ENCODE results near the gene AS3MT. TPM values are rescaled to one million over a fixed set of nuclear protein-coding genes. Genes with fewer than 3 reads are reported as not detected.

AS3MT gene
- total RNA-seq, 3 donors from 2014 or later = 3.7 to 5.6 (median 5.2) TPM

GRCh38 chr10:102945962-102946361, 76.7 kb downstream of the AS3MT start:
- no peak for DNase-seq (ENCODE audit: low spot score in 2 of 2)
- Histone ChIP-seq H3K27me3 (no peaks in the 10 kb centered on the region), H3K4me1 (no peaks in the 10 kb centered on the region), H3K36me3 (no peaks in the 10 kb centered on the region), H3K9me3 (no peaks in the 10 kb centered on the region), H3K4me3 (no peak overlapping the region), H3K27ac (no peak overlapping the region)
- intact Hi-C loops (cut with DNase I; ENCODE audit: low total_unique reads) = no loop called here
- no peak for TF ChIP-seq CTCF (IDR thresholded peaks at IDR 0.05)
- TF ChIP-seq POLR2A (IDR thresholded peaks at IDR 0.05) = no peak
- TF ChIP-seq POLR2AphosphoS5 (IDR thresholded peaks at IDR 0.05) = no peak

- intact Hi-C loops (cut with DNase I; ENCODE audit: low total_unique reads) = no loop called here
- DNase-seq (ENCODE audit: low spot score in 2 of 2) = no peak
- Histone ChIP-seq H3K27me3 (no peaks in the 10 kb centered on the region), H3K9me3 (no peaks in the 10 kb centered on the region), H3K27ac (no peak overlapping the region), H3K4me3 (no peak overlapping the region), H3K4me1 (no peaks in the 10 kb centered on the region), H3K36me3 (no peaks in the 10 kb centered on the region)
- TF ChIP-seq CTCF (IDR thresholded peaks at IDR 0.05) (no peak), POLR2AphosphoS5 (IDR thresholded peaks at IDR 0.05) (no peak), POLR2A (IDR thresholded peaks at IDR 0.05) (no peak)
Observed at GRCh38 chr10:102946992-102947391, 77.7 kb downstream of the AS3MT start.

GRCh38 chr10:102948176-102948575, 78.9 kb downstream of the AS3MT start:
- DNase-seq (ENCODE audit: low spot score in 2 of 2) = no peak
- Histone ChIP-seq H3K4me1 (no peaks in the 10 kb centered on the region), H3K36me3 (no peaks in the 10 kb centered on the region), H3K27ac (no peak overlapping the region), H3K27me3 (no peaks in the 10 kb centered on the region), H3K4me3 (no peak overlapping the region), H3K9me3 (no peaks in the 10 kb centered on the region)
- no peak for TF ChIP-seq POLR2AphosphoS5 (IDR thresholded peaks at IDR 0.05)
- TF ChIP-seq CTCF (IDR thresholded peaks at IDR 0.05) = no peak
- no peak for TF ChIP-seq POLR2A (IDR thresholded peaks at IDR 0.05)
- intact Hi-C loops (cut with DNase I; ENCODE audit: low total_unique reads) = loop anchor here (2.0 kb wide), 1 partner anchor 25 kb away; no protein-coding TSS in a partner anchor

GRCh38 chr10:102948786-102949185, 79.5 kb downstream of the AS3MT start:
- H3K4me1 ChIP-seq = no peaks in the 10 kb centered on the region
- no peaks in the 10 kb centered on the region for H3K36me3 ChIP-seq
- intact Hi-C loops (cut with DNase I; ENCODE audit: low total_unique reads) = loop anchor here (2.0 kb wide), 1 partner anchor 26 kb away; no protein-coding TSS in a partner anchor
- no peak overlapping the region for H3K27ac ChIP-seq
- H3K27me3 ChIP-seq = no peaks in the 10 kb centered on the region
- TF ChIP-seq POLR2A (IDR thresholded peaks at IDR 0.05) (no peak), CTCF (IDR thresholded peaks at IDR 0.05) (no peak), POLR2AphosphoS5 (IDR thresholded peaks at IDR 0.05) (no peak)
- DNase-seq (ENCODE audit: low spot score in 2 of 2) = no peak
- no peak overlapping the region for H3K4me3 ChIP-seq
- no peaks in the 10 kb centered on the region for H3K9me3 ChIP-seq

GRCh38 chr10:102949916-102950315, 80.6 kb downstream of the AS3MT start:
- Histone ChIP-seq H3K27ac (no peak overlapping the region), H3K9me3 (no peaks in the 10 kb centered on the region), H3K27me3 (no peaks in the 10 kb centered on the region), H3K4me3 (no peak overlapping the region), H3K4me1 (no peaks in the 10 kb centered on the region), H3K36me3 (no peaks in the 10 kb centered on the region)
- TF ChIP-seq POLR2AphosphoS5 (IDR thresholded peaks at IDR 0.05) (no peak), POLR2A (IDR thresholded peaks at IDR 0.05) (no peak), CTCF (IDR thresholded peaks at IDR 0.05) (no peak)
- intact Hi-C loops (cut with DNase I; ENCODE audit: low total_unique reads) = loop anchor here (2.0 kb wide), 1 partner anchor 27 kb away; no protein-coding TSS in a partner anchor
- DNase-seq (ENCODE audit: low spot score in 2 of 2) = no peak

All from breast epithelium (tissue), 4 donors.